ENCODE measurements around the gene KRTAP10-10.

- no peak for TF ChIP-seq POLR2A (IDR thresholded peaks at IDR 0.05; ENCODE audit: low read depth, low read length)
- no peak for TF ChIP-seq POLR2AphosphoS5 (IDR thresholded peaks at IDR 0.05; ENCODE audit: low read depth, low read length)
- TF ChIP-seq SPI1 (IDR thresholded peaks at IDR 0.05; ENCODE audit: low read depth, low read length), result no peak
- no peak for TF ChIP-seq TAF1 (IDR thresholded peaks at IDR 0.05; ENCODE audit: low read depth, low read length)
Measured at GRCh38 chr21:44626262-44626661, 10.9 kb upstream of the KRTAP10-10 start.
